Measurements from ENCODE around the gene CDKAL1. TPM values are rescaled to one million over a fixed set of nuclear protein-coding genes. Genes with fewer than 3 reads are reported as not detected.

CDKAL1 gene
- total and polyA plus RNA-seq, 9 of the 15 experiments (the other 6 are each of a cell fraction or from before 2014, with no cell fraction given) = 11.2 to 36.3 (median 20.1) TPM

DNA sequence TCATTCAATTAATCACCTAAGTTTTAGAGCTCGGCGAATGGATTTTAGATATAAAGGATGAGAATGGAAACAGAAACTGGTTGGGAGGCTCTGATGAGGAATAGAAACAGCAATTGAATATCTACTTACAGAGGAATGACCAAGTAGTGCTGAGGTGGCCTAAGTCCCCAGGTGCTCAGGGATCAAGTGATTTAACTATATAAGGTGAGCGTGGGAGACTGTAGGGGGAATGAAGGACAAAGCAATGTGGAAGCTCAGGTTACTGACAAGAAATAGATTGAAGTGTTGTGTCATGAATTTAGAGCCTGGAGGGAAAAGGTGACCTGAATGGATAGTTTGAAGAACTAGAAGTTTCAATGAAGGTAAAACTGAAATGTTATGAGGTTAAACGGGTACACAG lies 563.9 kb downstream of the CDKAL1 start:
- Histone ChIP-seq H3K4me2 (ENCODE audit: insufficient read depth, low read length) (no peak overlapping the region), H3K9me1 (ENCODE audit: control insufficient read depth, insufficient read depth, low read length) (no peaks in the 10 kb centered on the region), H3K9ac (ENCODE audit: insufficient read depth in 1 of 2, low read depth in 2 of 2, low read length in 2 of 2) (no peak overlapping the region), H2AFZ (ENCODE audit: low read depth, low read length) (no peak overlapping the region), H3K9me3 (replicated peaks; ENCODE audit: control insufficient read depth, insufficient read depth, low read depth, low read length) (no peaks in the 10 kb centered on the region), H3K27ac (ENCODE audit: extremely low read depth, low read depth, low read length) (no peak overlapping the region), H3K36me3 (ENCODE audit: control insufficient read depth, insufficient read depth, low read length) (no peaks in the 10 kb centered on the region), H3K4me3 (no peak overlapping the region), H3K27me3 (ENCODE audit: control insufficient read depth in 2 of 2, insufficient read depth in 2 of 2, low read length in 2 of 2) (no peaks in the 10 kb centered on the region), H4K20me1 (replicated peaks; ENCODE audit: control insufficient read depth, insufficient read depth, low read length) (0 out of 2 replicates have a peak, but pooled peaks cover 5% of the 10 kb centered on the region), H3K79me2 (ENCODE audit: control insufficient read depth, insufficient read depth, low read length) (no peaks in the 10 kb centered on the region), H3K4me1 (replicated peaks in 1 of 2; ENCODE audit: control insufficient read depth in 2 of 2, insufficient read depth in 2 of 2, low read length in 2 of 2) (peaks cover 6 to 17% of the 10 kb centered on the region in 2 experiments; a peak in 4 of 5 replicates)
- 69% methylated on average over 4 of the region's 4 CpGs for WGBS (ENCODE audit: insufficient coverage, low coverage, missing lambda C conversion rate)
- POLR2A ChIA-PET = interaction anchor here (1.7 kb wide), 1 partner anchor 12 kb away, joined by 6 read pairs; no protein-coding TSS in a partner anchor
- FAIRE-seq (no peak), DNase-seq (ENCODE audit: extremely low read depth in 1 of 4, low spot score in 3 of 4) (no peak), ATAC-seq (no peak)
- no peak for TF ChIP-seq NCOA2 (IDR thresholded peaks at IDR 0.05; ENCODE audit: partially characterized antibody in 2 of 2)
- TF ChIP-seq ZC3H11A (IDR thresholded peaks at IDR 0.05; ENCODE audit: low read depth, low read length) = no peak
- TF ChIP-seq ZFP36 (IDR thresholded peaks at IDR 0.05; ENCODE audit: low read depth, low read length, partially characterized antibody) = no peak
- no peak for TF ChIP-seq ELF4 (CRISPR knock-in tag; IDR thresholded peaks at IDR 0.05)
- TF ChIP-seq BRCA1 (IDR thresholded peaks at IDR 0.05) = no peak
- no peak for TF ChIP-seq BRCA1 (CRISPR knock-in tag; IDR thresholded peaks at IDR 0.05)
- no peak for TF ChIP-seq C11orf30 (IDR thresholded peaks at IDR 0.05; ENCODE audit: low read depth)
- TF ChIP-seq FOXP1 (CRISPR knock-in tag; IDR thresholded peaks at IDR 0.05) = no peak
- TF ChIP-seq GTF2E2 (tag; IDR thresholded peaks at IDR 0.05) = no peak
- TF ChIP-seq EZH2 (IDR thresholded peaks at IDR 0.05; ENCODE audit: borderline replicate concordance, low read depth, low read length) = no peak
- TF ChIP-seq, protein P1, sequence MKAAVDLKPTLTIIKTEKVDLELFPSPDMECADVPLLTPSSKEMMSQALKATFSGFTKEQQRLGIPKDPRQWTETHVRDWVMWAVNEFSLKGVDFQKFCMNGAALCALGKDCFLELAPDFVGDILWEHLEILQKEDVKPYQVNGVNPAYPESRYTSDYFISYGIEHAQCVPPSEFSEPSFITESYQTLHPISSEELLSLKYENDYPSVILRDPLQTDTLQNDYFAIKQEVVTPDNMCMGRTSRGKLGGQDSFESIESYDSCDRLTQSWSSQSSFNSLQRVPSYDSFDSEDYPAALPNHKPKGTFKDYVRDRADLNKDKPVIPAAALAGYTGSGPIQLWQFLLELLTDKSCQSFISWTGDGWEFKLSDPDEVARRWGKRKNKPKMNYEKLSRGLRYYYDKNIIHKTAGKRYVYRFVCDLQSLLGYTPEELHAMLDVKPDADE (conservative IDR thresholded peaks at IDR 0.05; ENCODE audit: control insufficient read depth, low read depth, low read length) = no peak
- no peak for TF ChIP-seq CCNT2 (IDR thresholded peaks at IDR 0.05; ENCODE audit: borderline replicate concordance, extremely low read depth, insufficient read length, low read depth, low read length)
- TF ChIP-seq PHF8 (IDR thresholded peaks at IDR 0.05; ENCODE audit: borderline replicate concordance, low read length) = no peak
- no peak for TF ChIP-seq ARID4B (CRISPR knock-in tag; IDR thresholded peaks at IDR 0.05)
- TF ChIP-seq KDM1A (IDR thresholded peaks at IDR 0.05) = no peak
- CTCF ChIA-PET (ENCODE audit: low intra/inter-chr PET ratio) = interaction anchor here (0.6 kb wide), 1 partner anchor 10 kb away, joined by 3 read pairs; no protein-coding TSS in a partner anchor
- in situ Hi-C loops (cut with MboI) = no loop called here
- BruUV-seq (replicated peaks) = no TSS peak
- intact Hi-C loops (cut with micrococcal nuclease) = no loop called here

All from K562 (cell line).